ENCODE measurements around the gene DCUN1D4.

Gene DCUN1D4

GRCh38 chr4:51855751-51856150 is 12.8 kb downstream of the DCUN1D4 start:
- DNase-seq, result no peak
- Histone ChIP-seq H3K27me3 (replicated peaks) (no peaks in the 10 kb centered on the region), H3K4me3 (ENCODE audit: low read depth, low read length) (no peak overlapping the region), H3K36me3 (replicated peaks) (peaks cover 2% of the 10 kb centered on the region), H3K27ac (no peak overlapping the region)
- in situ Hi-C loops (cut with HindIII; ENCODE audit: low pct_ligation_motif_present, low sequenced_read_pairs), result no loop called here
- no peak for TF ChIP-seq CTCF (IDR thresholded peaks at IDR 0.05; ENCODE audit: low read depth, low read length, missing control alignments)

- Histone ChIP-seq H3K36me3 (replicated peaks) (peaks cover 4% of the 10 kb centered on the region), H3K27ac (no peak overlapping the region), H3K27me3 (replicated peaks) (no peaks in the 10 kb centered on the region), H3K4me3 (ENCODE audit: low read depth, low read length) (no peak overlapping the region)
- no peak for DNase-seq
- no peak for TF ChIP-seq CTCF (IDR thresholded peaks at IDR 0.05; ENCODE audit: low read depth, low read length, missing control alignments)
- in situ Hi-C loops (cut with HindIII; ENCODE audit: low pct_ligation_motif_present, low sequenced_read_pairs), result no loop called here
Observed at GRCh38 chr4:51858605-51859202, 15.8 kb downstream of the DCUN1D4 start.

GRCh38 chr4:51859476-51860031 is 16.6 kb downstream of the DCUN1D4 start:
- Histone ChIP-seq H3K27ac (no peak overlapping the region), H3K36me3 (replicated peaks) (peaks cover 5% of the 10 kb centered on the region), H3K27me3 (replicated peaks) (no peaks in the 10 kb centered on the region), H3K4me3 (ENCODE audit: low read depth, low read length) (no peak overlapping the region)
- no peak for DNase-seq
- in situ Hi-C loops (cut with HindIII; ENCODE audit: low pct_ligation_motif_present, low sequenced_read_pairs), result no loop called here
- TF ChIP-seq CTCF (IDR thresholded peaks at IDR 0.05; ENCODE audit: low read depth, low read length, missing control alignments), result no peak

- Histone ChIP-seq H3K4me3 (ENCODE audit: low read depth, low read length) (no peak overlapping the region), H3K27ac (no peak overlapping the region), H3K27me3 (replicated peaks) (no peaks in the 10 kb centered on the region), H3K36me3 (replicated peaks) (peaks cover 16% of the 10 kb centered on the region)
- DNase-seq, result no peak
- TF ChIP-seq CTCF (IDR thresholded peaks at IDR 0.05; ENCODE audit: low read depth, low read length, missing control alignments), result no peak
- in situ Hi-C loops (cut with HindIII; ENCODE audit: low pct_ligation_motif_present, low sequenced_read_pairs), result no loop called here
Observed at GRCh38 chr4:51862199-51862598, 19.2 kb downstream of the DCUN1D4 start.

GRCh38 chr4:51862781-51863180 is 19.8 kb downstream of the DCUN1D4 start:
- in situ Hi-C loops (cut with HindIII; ENCODE audit: low pct_ligation_motif_present, low sequenced_read_pairs), result no loop called here
- Histone ChIP-seq H3K36me3 (replicated peaks) (peaks cover 18% of the 10 kb centered on the region), H3K4me3 (ENCODE audit: low read depth, low read length) (no peak overlapping the region), H3K27ac (no peak overlapping the region), H3K27me3 (replicated peaks) (no peaks in the 10 kb centered on the region)
- no peak for TF ChIP-seq CTCF (IDR thresholded peaks at IDR 0.05; ENCODE audit: low read depth, low read length, missing control alignments)
- no peak for DNase-seq

- no peak for DNase-seq
- in situ Hi-C loops (cut with HindIII; ENCODE audit: low pct_ligation_motif_present, low sequenced_read_pairs), result no loop called here
- H3K4me3 ChIP-seq (ENCODE audit: low read depth, low read length), result no peak overlapping the region
- no peak for TF ChIP-seq CTCF (IDR thresholded peaks at IDR 0.05; ENCODE audit: low read depth, low read length, missing control alignments)
- H3K36me3 ChIP-seq (replicated peaks), result peaks cover 16% of the 10 kb centered on the region
- H3K27me3 ChIP-seq (replicated peaks), result no peaks in the 10 kb centered on the region
- H3K27ac ChIP-seq, result no peak overlapping the region
Observed at GRCh38 chr4:51865717-51866116, 22.8 kb downstream of the DCUN1D4 start.

Data from brain microvascular endothelial cell (primary cell).